GM19467 (cell line): ENCODE results near the gene KCNV2.
"Not testable (repeated sequence)": the region's sequence is repeated elsewhere in the genome, so short reads cannot be mapped to it uniquely, and the experiment has no call there.

Experiments used
- ATAC-seq: cut with Tn5 transposase; IDR thresholded peaks from one replicate; pipeline ENCODE4 v1.9.1; 2021; ENCODE audit warnings: mild to moderate bottlenecking, moderate library complexity; ENCODE audit not compliant: unreplicated experiment

The KCNV2 gene

GRCh38 chr9:2717385-2717784, at the start of gene KCNV2:
Gene KCNV2, plus strand, starts transcription at chr9:2717510. Its CDS starts 230 bp downstream, at chr9:2717740.
- ATAC-seq: no peak

- ATAC-seq: no peak
These were observed 44.1 kb upstream of the KCNV2 start for GRCh38 chr9:2673161-2673560.

- no peak for ATAC-seq
These were observed 43.0 kb upstream of the KCNV2 start for GRCh38 chr9:2674141-2674824.

- no peak for ATAC-seq
These were observed 41.5 kb upstream of the KCNV2 start for GRCh38 chr9:2675834-2676233.

- no peak for ATAC-seq
These were observed 40.8 kb upstream of the KCNV2 start for GRCh38 chr9:2676466-2676865.

- no peak for ATAC-seq
These were observed 39.1 kb upstream of the KCNV2 start for GRCh38 chr9:2677915-2678889.

- no peak for ATAC-seq
These were observed 38.3 kb upstream of the KCNV2 start for GRCh38 chr9:2679011-2679410.

GRCh38 chr9:2681981-2682380, 35.3 kb upstream of the KCNV2 start:
- no peak for ATAC-seq

GRCh38 chr9:2686911-2687310, 30.4 kb upstream of the KCNV2 start:
- no peak for ATAC-seq

GRCh38 chr9:2688636-2689035, 28.7 kb upstream of the KCNV2 start:
- no peak for ATAC-seq

GRCh38 chr9:2691212-2691611, 26.1 kb upstream of the KCNV2 start:
- ATAC-seq: no peak

- no peak for ATAC-seq
These were observed 25.7 kb upstream of the KCNV2 start for GRCh38 chr9:2691626-2692025.

- no peak for ATAC-seq
These were observed 24.3 kb upstream of the KCNV2 start for GRCh38 chr9:2693056-2693455.

- no peak for ATAC-seq
These were observed 19.8 kb upstream of the KCNV2 start for GRCh38 chr9:2697492-2697891.

- no peak for ATAC-seq
These were observed 16.9 kb upstream of the KCNV2 start for GRCh38 chr9:2700398-2700797.

GRCh38 chr9:2700909-2701550, 16.3 kb upstream of the KCNV2 start:
- ATAC-seq: no peak

- no peak for ATAC-seq
These were observed 12.8 kb upstream of the KCNV2 start for GRCh38 chr9:2704504-2704903.

- not testable (repeated sequence) for ATAC-seq
These were observed 10.1 kb upstream of the KCNV2 start for GRCh38 chr9:2707256-2707655.

GRCh38 chr9:2709645-2710101, 7.6 kb upstream of the KCNV2 start:
- no peak for ATAC-seq

GRCh38 chr9:2711716-2712115, 5.6 kb upstream of the KCNV2 start:
- no peak for ATAC-seq

- no peak for ATAC-seq
These were observed 839 bp downstream of the KCNV2 start for GRCh38 chr9:2718001-2718697.
